A673 (cell line): ENCODE results near the gene NRXN3. TPM values are rescaled to one million over a fixed set of nuclear protein-coding genes. Genes with fewer than 3 reads are reported as not detected.

Source experiments
- BruUV-seq: library from RNA; stranded (reverse); fragments of 400-500 nt; replicated peaks from 2 replicates; lab custom pipeline; 2021; lab: Mats Ljungman, UMichigan
- CTCF ChIA-PET: fragments of 300-600 bp; sonication (Branson Sonifier 250); formaldehyde crosslinking; loops from one replicate; lab custom pipeline; 2022; ENCODE audit warnings: antibody characterized with exemption; lab: Charles Lee
- POLR2A ChIA-PET: fragments of 300-600 bp; sonication (Branson Sonifier 250); formaldehyde crosslinking; loops from one replicate; lab custom pipeline; 2022; ENCODE audit warnings: antibody characterized with exemption; ENCODE audit not compliant: low non-redundant PET; lab: Charles Lee
- DNase-seq: peaks from one replicate; pipeline ENCODE4 v3.0.0-alpha.2; 2015; ENCODE audit warnings: low spot score
- H3K27ac ChIP-seq: fragments of 200-600 bp; sonication (generic); 2 replicates; pipeline ENCODE4 v1.5.1; 2016; ENCODE audit warnings: mixed run types, low read depth, mild to moderate bottlenecking, mixed read lengths, antibody characterized with exemption, low read length; ENCODE audit not compliant: poor library complexity, severe bottlenecking
- H3K27me3 ChIP-seq: fragments of 200-600 bp; sonication (generic); replicated peaks from 2 replicates; pipeline ENCODE4 v1.6.1; 2017; ENCODE audit warnings: mixed run types, low read depth, mild to moderate bottlenecking, mixed read lengths, antibody characterized with exemption, low read length; ENCODE audit not compliant: insufficient read depth, poor library complexity
- H3K36me3 ChIP-seq: fragments of 200-600 bp; sonication (generic); 2 replicates; pipeline ENCODE4 v1.6.1; 2016; ENCODE audit warnings: mixed run types, mild to moderate bottlenecking, mixed read lengths, antibody characterized with exemption, low read length; ENCODE audit not compliant: insufficient read depth, poor library complexity, severe bottlenecking
- H3K4me1 ChIP-seq: fragments of 200-600 bp; sonication (generic); 2 replicates; pipeline ENCODE4 v1.6.1; 2017; ENCODE audit warnings: mixed run types, mild to moderate bottlenecking, mixed read lengths, antibody characterized with exemption, low read length; ENCODE audit not compliant: insufficient read depth, poor library complexity, severe bottlenecking
- H3K4me3 ChIP-seq: fragments of 200-600 bp; sonication (generic); 2 replicates; pipeline ENCODE4 v1.5.1; 2016; ENCODE audit warnings: low read depth, mixed run types, mild to moderate bottlenecking, mixed read lengths, low read length; ENCODE audit not compliant: poor library complexity, severe bottlenecking
- H3K9me3 ChIP-seq: fragments of 200-600 bp; sonication (generic); 2 replicates; pipeline ENCODE4 v1.6.1; 2016; ENCODE audit warnings: mixed run types, low read depth, mild to moderate bottlenecking, mixed read lengths, antibody characterized with exemption, low read length; ENCODE audit not compliant: poor library complexity, severe bottlenecking
- CTCF ChIP-seq: fragments of 300-800, 200-600 bp; sonication (generic); conservative IDR thresholded peaks from 2 replicates; pipeline ENCODE4 v1.5.1; 2017; ENCODE audit warnings: low read depth, mild to moderate bottlenecking, antibody characterized with exemption, low read length, moderate library complexity, mixed read lengths
- EZH2 ChIP-seq: fragments of 200-600 bp; sonication (generic); IDR thresholded peaks from 2 replicates; pipeline ENCODE4 v1.6.1; 2017; ENCODE audit warnings: borderline replicate concordance, low read depth, mild to moderate bottlenecking, mixed read lengths, antibody characterized with exemption, low read length; ENCODE audit not compliant: poor library complexity, severe bottlenecking
- intact Hi-C: fragments of 100-400 bp; cut with micrococcal nuclease; formaldehyde crosslinking; loops from one replicate; pipeline ENCODE4 v1.10.0; 2022; ENCODE audit not compliant: unreplicated experiment
- total RNA-seq: library from RNA; stranded (reverse); gene quantifications from 2 replicates; pipeline ENCODE4 v1.2.3, GENCODE V29; 2021

The NRXN3 gene
- total RNA-seq, 1 experiment from 2014 or later, result 0.21 TPM

GRCh38 chr14:79037593-79037992 is 867.4 kb downstream of the NRXN3 start:
- intact Hi-C loops, result no loop called here
- no peak for DNase-seq
- BruUV-seq, result no TSS peak
- Histone ChIP-seq H3K27ac (no peak overlapping the region), H3K9me3 (no peaks in the 10 kb centered on the region), H3K4me1 (no peaks in the 10 kb centered on the region), H3K4me3 (no peak overlapping the region), H3K36me3 (no peaks in the 10 kb centered on the region), H3K27me3 (peaks cover 6% of the 10 kb centered on the region)
- POLR2A ChIA-PET, result interaction anchor here (0.6 kb wide), 1 partner anchor 9 kb away, joined by 4 read pairs; no protein-coding TSS in a partner anchor
- TF ChIP-seq EZH2 (no peak), CTCF (no peak)
- CTCF ChIA-PET, result no interaction called here

DNA sequence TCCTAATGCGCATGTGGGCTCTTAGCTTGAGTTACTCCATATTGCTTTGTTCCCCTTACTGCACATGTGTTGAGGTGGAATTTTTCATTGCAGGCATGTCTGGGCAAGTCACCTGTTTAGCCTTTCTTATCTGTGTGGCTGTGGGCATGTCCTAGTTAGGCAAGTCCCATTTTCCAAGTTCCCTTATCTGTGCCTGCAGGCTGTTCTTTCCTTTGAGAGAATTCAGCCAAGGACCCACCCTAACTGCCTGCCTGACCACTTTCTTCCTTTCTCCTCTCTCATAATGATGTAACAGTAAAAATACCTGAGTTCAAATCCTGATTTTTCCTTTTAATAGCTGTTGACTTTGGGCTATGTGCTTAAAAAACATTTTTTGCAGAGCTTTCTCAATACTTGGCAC is 870.6 kb downstream of the NRXN3 start:
- no peak overlapping the region for H3K27ac ChIP-seq
- intact Hi-C loops, result no loop called here
- H3K27me3 ChIP-seq, result peaks cover 6% of the 10 kb centered on the region
- no peak for TF ChIP-seq EZH2
- TF ChIP-seq CTCF, result no peak
- CTCF ChIA-PET, result no interaction called here
- POLR2A ChIA-PET, result no interaction called here
- no peak overlapping the region for H3K4me3 ChIP-seq
- DNase-seq, result no peak
- H3K4me1 ChIP-seq, result no peaks in the 10 kb centered on the region
- BruUV-seq, result no TSS peak
- H3K36me3 ChIP-seq, result no peaks in the 10 kb centered on the region
- H3K9me3 ChIP-seq, result no peaks in the 10 kb centered on the region

GRCh38 chr14:79043194-79043889 is 873.2 kb downstream of the NRXN3 start:
- intact Hi-C loops, result no loop called here
- ChIA-PET POLR2A (no interaction called here), CTCF (no interaction called here)
- no peak for TF ChIP-seq CTCF
- TF ChIP-seq EZH2, result no peak
- H3K4me3 ChIP-seq, result no peak overlapping the region
- BruUV-seq, result no TSS peak
- no peak for DNase-seq
- H3K4me1 ChIP-seq, result no peaks in the 10 kb centered on the region
- no peak overlapping the region for H3K27ac ChIP-seq
- no peaks in the 10 kb centered on the region for H3K36me3 ChIP-seq
- H3K9me3 ChIP-seq, result no peaks in the 10 kb centered on the region
- no peaks in the 10 kb centered on the region for H3K27me3 ChIP-seq
